H1 (cell line): ENCODE results near the gene UBE2F. TPM values are rescaled to one million over a fixed set of nuclear protein-coding genes. Genes with fewer than 3 reads are reported as not detected.

Source experiments
- CTCF ChIA-PET: fragments of 300-600 bp; sonication (Branson Sonifier 250); formaldehyde crosslinking; loops from one replicate; lab custom pipeline; 2021; ENCODE audit not compliant: partially characterized antibody; lab: Charles Lee
- POLR2A ChIA-PET: fragments of 300-600 bp; sonication (Branson Sonifier 250); formaldehyde crosslinking; loops from one replicate; lab custom pipeline; 2021; ENCODE audit warnings: inconsistent platforms; ENCODE audit not compliant: partially characterized antibody; lab: Charles Lee
- DNase-seq, 2 experiments: peaks; one replicate each; pipeline versions ENCODE4 v3.0.0 to v3.0.0-alpha.2; 2010 to 2022; ENCODE audit warnings: low spot score in 2 of 2, low read depth in 1 of 2, mixed read lengths in 1 of 2
- FAIRE-seq: peaks from 2 replicates; lab custom pipeline; 2011; peaks lifted over from hg19 to GRCh38; lab: Jason Lieb, UNC
- H2AFZ ChIP-seq: 2 replicates; pipeline ENCODE4 v1.8.1; 2012; ENCODE audit warnings: low read length, inconsistent platforms
- H2AK5ac ChIP-seq: 2 replicates; pipeline ENCODE4 v1.6.1; 2013; ENCODE audit warnings: low read depth, low read length
- H2BK120ac ChIP-seq: replicated peaks from 2 replicates; pipeline ENCODE3; 2013; ENCODE audit warnings: low read depth, low read length, inconsistent platforms
- H2BK12ac ChIP-seq: 2 replicates; pipeline ENCODE4 v1.6.1; 2013; ENCODE audit warnings: low read depth, low read length
- H2BK15ac ChIP-seq: 2 replicates; pipeline ENCODE4 v1.6.1; 2013; ENCODE audit warnings: low read length
- H2BK20ac ChIP-seq: 2 replicates; pipeline ENCODE4 v1.6.1; 2013; ENCODE audit warnings: low read length
- H2BK5ac ChIP-seq: 2 replicates; pipeline ENCODE4 v1.6.1; 2013; ENCODE audit warnings: low read depth, low read length
- H3K14ac ChIP-seq: 2 replicates; pipeline ENCODE4 v1.6.1; 2013; ENCODE audit warnings: inconsistent platforms; ENCODE audit not compliant: insufficient read length
- H3K18ac ChIP-seq: 2 replicates; pipeline ENCODE4 v1.6.1; 2013; ENCODE audit warnings: low read length; ENCODE audit errors: extremely low read depth
- H3K23ac ChIP-seq: 2 replicates; pipeline ENCODE4 v1.6.1; 2013; ENCODE audit warnings: inconsistent platforms; ENCODE audit not compliant: insufficient read length
- H3K23me2 ChIP-seq: 2 replicates; pipeline ENCODE4 v1.6.1; 2013; ENCODE audit warnings: low read depth, low read length
- H3K27ac ChIP-seq: 2 replicates; pipeline ENCODE4 v1.6.1; 2011; ENCODE audit warnings: low read depth, low read length, inconsistent platforms
- H3K27me3 ChIP-seq, 4 experiments: replicated peaks in 1 of 4; 1 replicate in 1 of 4; 2 replicates in 3 of 4; pipeline versions ENCODE4 v1.6.1 to v1.8.1; 2011 to 2013; ENCODE audit warnings: low read length in 3 of 4, mild to moderate bottlenecking in 3 of 4, inconsistent platforms in 2 of 4, mixed read lengths in 2 of 4, moderate library complexity in 1 of 4; ENCODE audit not compliant: control insufficient read depth in 3 of 4, insufficient read depth in 3 of 4; ENCODE audit errors: extremely low read depth in 1 of 4
- H3K36me3 ChIP-seq, 4 experiments: 2 replicates each; pipeline versions ENCODE4 v1.6.1 to v1.8.1; 2011 to 2013; ENCODE audit warnings: mild to moderate bottlenecking in 4 of 4, low read length in 3 of 4, moderate library complexity in 2 of 4, control low read depth in 1 of 4, inconsistent platforms in 1 of 4; ENCODE audit not compliant: insufficient read depth in 4 of 4, control insufficient read depth in 2 of 4
- H3K4ac ChIP-seq: replicated peaks from 2 replicates; pipeline ENCODE3; 2013; ENCODE audit warnings: low read length, low read depth, mixed read lengths, inconsistent platforms; ENCODE audit not compliant: insufficient read length
- H3K4me1 ChIP-seq, 4 experiments: replicated peaks in 1 of 4; 1 replicate in 1 of 4; 2 replicates in 3 of 4; pipeline versions ENCODE4 v1.6.1 to v1.8.1; 2011 to 2013; ENCODE audit warnings: low read length in 3 of 4, inconsistent platforms in 2 of 4, mixed read lengths in 1 of 4; ENCODE audit not compliant: insufficient read depth in 4 of 4, control insufficient read depth in 3 of 4
- H3K4me2 ChIP-seq, 2 experiments: 2 replicates each; pipeline versions ENCODE4 v1.6.1 to v1.8.1; 2011 to 2013; ENCODE audit warnings: low read depth in 2 of 2, low read length in 2 of 2, control low read depth in 1 of 2, inconsistent platforms in 1 of 2, mild to moderate bottlenecking in 1 of 2; ENCODE audit not compliant: insufficient read depth in 1 of 2
- H3K4me3 ChIP-seq, 4 experiments: fragments of 200-600, 300-600 bp in 1 of 4; sonication (generic), shearing (Covaris generic), sonication (Bioruptor Twin) in 1 of 4; 2 replicates each; pipeline versions ENCODE4 v1.5.1 to v1.8.1; 2011 to 2016; ENCODE audit warnings: low read length in 4 of 4, low read depth in 3 of 4, control low read depth in 2 of 4, inconsistent platforms in 2 of 4, mild to moderate bottlenecking in 2 of 4, mixed read lengths in 1 of 4, moderate library complexity in 1 of 4; ENCODE audit not compliant: insufficient read depth in 2 of 4; ENCODE audit errors: extremely low read depth in 1 of 4
- H3K56ac ChIP-seq: replicated peaks from 2 replicates; pipeline ENCODE3; 2013; ENCODE audit warnings: low read depth, mild to moderate bottlenecking, mixed read lengths, low read length, inconsistent platforms; ENCODE audit not compliant: insufficient read length
- H3K79me1 ChIP-seq: 2 replicates; pipeline ENCODE4 v1.6.1; 2013; ENCODE audit warnings: low read depth, low read length, control low read depth
- H3K79me2 ChIP-seq, 2 experiments: 2 replicates each; pipeline versions ENCODE4 v1.6.1 to v1.8.1; 2012 to 2013; ENCODE audit warnings: low read length in 2 of 2, mild to moderate bottlenecking in 2 of 2, inconsistent platforms in 1 of 2; ENCODE audit not compliant: insufficient read depth in 2 of 2, control insufficient read depth in 1 of 2
- H3K9ac ChIP-seq, 4 experiments: replicated peaks in 1 of 4; 1 replicate in 1 of 4; 2 replicates in 3 of 4; pipeline versions ENCODE4 v1.6.1 to v1.8.1; 2011 to 2013; ENCODE audit warnings: low read depth in 3 of 4, low read length in 3 of 4, control low read depth in 2 of 4, mild to moderate bottlenecking in 2 of 4, moderate library complexity in 2 of 4, inconsistent platforms in 1 of 4; ENCODE audit errors: extremely low read depth in 1 of 4
- H3K9me3 ChIP-seq, 2 experiments: 2 replicates each; pipeline versions ENCODE4 v1.6.1 to v1.8.1; 2012 to 2013; ENCODE audit warnings: mild to moderate bottlenecking in 2 of 2, moderate library complexity in 2 of 2, control low read depth in 1 of 2, inconsistent platforms in 1 of 2, low read depth in 1 of 2, low read length in 1 of 2, mixed read lengths in 1 of 2; ENCODE audit not compliant: insufficient read depth in 2 of 2
- H4K20me1 ChIP-seq, 2 experiments: replicated peaks in 1 of 2; 2 replicates each; pipeline versions ENCODE3 to v1.8.1; 2011 to 2013; ENCODE audit warnings: inconsistent platforms in 2 of 2, low read length in 2 of 2, mild to moderate bottlenecking in 1 of 2; ENCODE audit not compliant: insufficient read depth in 2 of 2, control insufficient read depth in 1 of 2
- H4K5ac ChIP-seq: 2 replicates; pipeline ENCODE4 v1.6.1; 2013; ENCODE audit warnings: low read length, low read depth, mixed read lengths, inconsistent platforms; ENCODE audit not compliant: insufficient read length
- H4K8ac ChIP-seq: 2 replicates; pipeline ENCODE4 v1.8.0; 2013; ENCODE audit warnings: mild to moderate bottlenecking, moderate library complexity, low read length, inconsistent platforms; ENCODE audit not compliant: insufficient read depth; ENCODE audit errors: extremely low read depth
- H4K91ac ChIP-seq: replicated peaks from 2 replicates; pipeline ENCODE3; 2013; ENCODE audit warnings: low read length, mixed read lengths, inconsistent platforms; ENCODE audit not compliant: insufficient read length
- CTBP2 ChIP-seq: IDR thresholded peaks from 2 replicates; pipeline ENCODE4 v1.7.0; 2011; ENCODE audit warnings: borderline replicate concordance, mild to moderate bottlenecking, moderate library complexity, mixed read lengths, low read length; ENCODE audit not compliant: insufficient read depth, insufficient read length
- EZH2 ChIP-seq: fragments of 200-600 bp; sonication (generic); IDR thresholded peaks from 2 replicates; pipeline ENCODE4 v1.7.1; 2012; ENCODE audit warnings: low read depth, mild to moderate bottlenecking, moderate library complexity, low read length, inconsistent platforms; ENCODE audit not compliant: severe bottlenecking
- FOSL1 ChIP-seq: IDR thresholded peaks from 2 replicates; pipeline ENCODE4 v1.6.1; 2011; ENCODE audit warnings: mild to moderate bottlenecking, low read depth, low read length, moderate library complexity; ENCODE audit not compliant: insufficient read depth
- GABPA ChIP-seq: IDR thresholded peaks from 2 replicates; pipeline ENCODE4 v1.6.1; 2011; ENCODE audit warnings: mild to moderate bottlenecking, low read length, moderate library complexity, borderline replicate concordance; ENCODE audit not compliant: insufficient read depth
- KDM1A ChIP-seq: fragments of 200-600, 300-600 bp; sonication (generic); IDR thresholded peaks from 2 replicates; pipeline ENCODE4 v1.7.1; 2016; ENCODE audit warnings: mild to moderate bottlenecking, low read length, borderline replicate concordance
- KDM4A ChIP-seq: IDR thresholded peaks from one replicate; pipeline ENCODE4 v1.7.1; 2012; ENCODE audit warnings: low read depth, mild to moderate bottlenecking, moderate library complexity, low read length, inconsistent platforms; ENCODE audit not compliant: severe bottlenecking
- POLR2A ChIP-seq, 2 experiments: IDR thresholded peaks; 1 replicate in 1 of 2; 2 replicates in 1 of 2; pipeline ENCODE4 v1.6.1; 2011; ENCODE audit warnings: low read depth in 2 of 2, low read length in 2 of 2, mild to moderate bottlenecking in 2 of 2; ENCODE audit errors: control extremely low read depth in 1 of 2
- RAD21 ChIP-seq, 2 experiments: IDR thresholded peaks in 1 of 2; conservative IDR thresholded peaks in 1 of 2; 2 replicates each; pipeline ENCODE4 v1.6.1; 2011; ENCODE audit warnings: low read depth in 2 of 2, low read length in 2 of 2, improper control_type of control experiment in 1 of 2, inconsistent platforms in 1 of 2, mild to moderate bottlenecking in 1 of 2, moderate library complexity in 1 of 2
- SIN3A ChIP-seq, 2 experiments: IDR thresholded peaks in 1 of 2; conservative IDR thresholded peaks in 1 of 2; 2 replicates each; pipeline ENCODE4 v1.6.1; 2011 to 2012; ENCODE audit warnings: low read length in 2 of 2, improper control_type of control experiment in 1 of 2, low read depth in 1 of 2, mild to moderate bottlenecking in 1 of 2
- TEAD4 ChIP-seq: IDR thresholded peaks from 2 replicates; pipeline ENCODE4 v1.6.1; 2012; ENCODE audit warnings: low read depth, low read length, inconsistent platforms, mixed read lengths
- YY1 ChIP-seq: IDR thresholded peaks from 2 replicates; pipeline ENCODE4 v1.6.1; 2011; ENCODE audit warnings: low read depth, mild to moderate bottlenecking, low read length
- WGBS, 2 experiments: shearing (Covaris generic) in 1 of 2; methylation state at CpG; one replicate each; pipeline versions ENCODE4 v1.1.6 to v1.1.7; 2013 to 2015; ENCODE audit warnings: low lambda C conversion rate in 2 of 2, mixed read lengths in 2 of 2, inconsistent platforms in 1 of 2, low coverage in 1 of 2, missing lambda C conversion rate in 1 of 2; ENCODE audit not compliant: insufficient replicate concordance in 2 of 2, insufficient coverage in 1 of 2, insufficient read length in 1 of 2; ENCODE audit errors: extremely low coverage in 1 of 2, missing lambda C conversion rate in 1 of 2; 5-methylcytosine and 5-hydroxymethylcytosine counted together
- polyA plus RNA-seq, 7 experiments: library from polyadenylated mRNA; depleted of rRNA in 3 of 7; stranded (reverse) in 5 of 7; unstranded in 2 of 7; fragments of >200 nt in 5 of 7; fragments of 200-250 nt in 2 of 7; gene quantifications; 1 replicate in 5 of 7; 2 replicates in 1 of 7; 4 replicates in 1 of 7; pipeline versions ENCODE4 v1.2.1 to v1.2.3, GENCODE V29; 2011 to 2013; ENCODE audit warnings: missing spikeins in 2 of 7, mixed read lengths in 2 of 7
- total RNA-seq: library from RNA; stranded (reverse); fragmentation: NEBNext Ultra II Directional; extraction: Animal tissue kit (Norgen Biotek cat#: 25700); gene quantifications from 2 replicates; pipeline ENCODE4 v1.2.1, GENCODE V29; 2021

Gene UBE2F
- total and polyA plus RNA-seq, 2 of the 8 experiments (the other 6 are each of a cell fraction or from before 2014, with no cell fraction given): 43.3 to 59.8 TPM

DNA sequence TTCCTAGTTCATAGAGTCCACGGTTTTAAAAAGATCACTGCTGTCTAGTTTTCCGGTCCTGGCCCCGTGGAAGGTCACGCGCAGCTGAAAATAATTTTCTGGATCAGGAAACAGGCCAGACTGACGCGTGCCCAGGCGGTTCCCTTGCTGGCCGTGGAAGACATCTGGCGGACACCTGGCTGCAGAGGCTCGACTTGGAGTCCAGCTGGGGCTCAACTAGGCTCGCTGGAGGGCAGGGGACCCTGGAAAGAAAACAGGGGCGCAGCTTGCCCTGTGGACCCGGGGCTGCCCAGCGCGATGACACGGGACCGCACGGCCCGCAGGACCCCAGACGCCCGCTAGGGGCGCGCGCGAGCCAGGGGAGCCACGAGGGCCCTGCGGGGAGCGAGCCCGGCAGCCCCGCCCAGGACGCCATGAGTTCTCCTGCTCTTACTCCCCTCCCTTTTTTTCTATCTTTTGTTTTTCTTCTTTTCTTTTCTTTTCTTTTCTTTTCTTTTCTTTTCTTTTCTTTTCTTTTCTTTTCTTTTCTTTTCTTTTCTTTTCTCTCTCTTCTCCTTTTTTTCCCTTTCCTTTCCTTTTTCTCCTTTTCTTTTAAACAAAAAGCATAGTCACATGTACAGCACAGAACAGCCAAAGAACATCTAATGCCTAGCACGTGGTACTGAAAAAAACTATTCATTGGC lies 43.2 kb upstream of the UBE2F start:
- H3K36me3 ChIP-seq: no peaks in the 10 kb centered on the region
- 32% methylated on average over 33 of the region's 33 CpGs; no CpG with 5 or more reads in 1 of the 2 experiments for WGBS, 2 experiments
- H3K23ac ChIP-seq: no peak overlapping the region
- peaks cover 0 to 3% of the 10 kb centered on the region in 2 experiments for H4K20me1 ChIP-seq
- H3K56ac ChIP-seq: no peak overlapping the region
- FAIRE-seq: no peak
- H3K79me1 ChIP-seq: no peaks in the 10 kb centered on the region
- H3K79me2 ChIP-seq: no peaks in the 10 kb centered on the region
- H4K8ac ChIP-seq: no peak overlapping the region
- peaks cover 0 to 6% (median 4%) of the 10 kb centered on the region in 4 experiments; a peak in 5 of 7 replicates for H3K4me1 ChIP-seq
- H2BK12ac ChIP-seq: no peak overlapping the region
- no peaks in the 10 kb centered on the region; a peak in 2 of 7 replicates for H3K27me3 ChIP-seq
- H2AK5ac ChIP-seq: no peak overlapping the region
- no peak overlapping the region for H3K14ac ChIP-seq
- DNase-seq: peak; percentile 19 to 98
- H3K27ac ChIP-seq: no peak overlapping the region
- no peak overlapping the region for H2BK120ac ChIP-seq
- H3K9me3 ChIP-seq: no peaks in the 10 kb centered on the region
- ChIA-PET POLR2A (interaction anchor here (0.8 to 1.7 kb wide), 3 partner anchors 38 to 185 kb away, joined by 3 read pairs; no protein-coding TSS in a partner anchor), CTCF (interaction anchor here (0.6 to 2.8 kb wide), 37 partner anchors 10 to 410 kb away, joined by 3 to 12 read pairs (median 4); no protein-coding TSS in a partner anchor)
- no peak overlapping the region for H3K9ac ChIP-seq
- 0 out of 2 replicates have a peak overlapping the region, but pooled peaks have one; percentile 81 for H2AFZ ChIP-seq
- no peak overlapping the region for H2BK15ac ChIP-seq
- H3K4ac ChIP-seq: no peak overlapping the region
- H4K5ac ChIP-seq: no peak overlapping the region
- no peak overlapping the region for H2BK5ac ChIP-seq
- no peaks in the 10 kb centered on the region for H3K23me2 ChIP-seq
- H3K4me3 ChIP-seq: peak overlapping the region in 1 of 4 experiments; percentile 34; a peak in 1 of 8 replicates
- no peak overlapping the region for H2BK20ac ChIP-seq
- H3K18ac ChIP-seq: no peak overlapping the region
- peak overlapping the region in 1 of 2 experiments; percentile 44; a peak in 2 of 4 replicates for H3K4me2 ChIP-seq
- H4K91ac ChIP-seq: no peak overlapping the region
- TF ChIP-seq RAD21 (IDR thresholded peaks at IDR 0.05 in 1 of 2, conservative IDR thresholded peaks at IDR 0.05 in 1 of 2; ENCODE audit: low read depth in 2 of 2, low read length in 2 of 2) (peak; percentile 78 to 85), SIN3A (conservative IDR thresholded peaks at IDR 0.05 in 1 of 2, IDR thresholded peaks at IDR 0.05 in 1 of 2; ENCODE audit: low read depth in 1 of 2, low read length in 2 of 2) (0 out of 4 replicates have a peak, but pooled peaks of 1 of the 2 experiments have one; percentile 25), POLR2A (IDR thresholded peaks at IDR 0.05; ENCODE audit: control extremely low read depth in 1 of 2, low read depth in 2 of 2, low read length in 2 of 2) (no peak), GABPA (peak; percentile 56; the same call in 1 of the 2 replicates), TEAD4 (no peak), KDM1A (no peak), FOSL1 (no peak), KDM4A (peak; percentile 38), EZH2 (no peak), CTBP2 (no peak), YY1 (peak; percentile 85)
